ENCODE data around the gene HSPBAP1. TPM values are rescaled to one million over a fixed set of nuclear protein-coding genes. Genes with fewer than 3 reads are reported as not detected.

The HSPBAP1 gene
- total and polyA plus RNA-seq, 7 donors, result 4.8 to 24.7 (median 17.6) TPM

DNA sequence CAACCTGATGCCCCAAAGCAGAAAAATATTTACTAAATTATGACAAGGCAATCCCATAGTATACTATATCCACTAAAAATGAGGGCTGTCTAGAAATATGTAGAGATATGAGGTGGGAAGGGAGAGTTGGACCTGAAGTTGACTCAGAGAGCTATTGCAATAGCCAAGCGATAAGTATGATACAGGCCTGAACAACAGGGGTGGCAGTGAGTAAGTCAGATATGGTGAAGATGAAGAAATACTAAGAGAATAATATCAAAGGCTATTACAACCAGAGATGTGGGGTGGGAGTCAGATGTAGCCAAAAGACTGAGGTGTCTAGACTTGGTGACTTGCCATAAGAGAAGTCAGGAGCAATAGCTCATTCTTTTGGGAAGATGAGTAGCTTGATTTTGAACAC, 9.2 kb downstream of the HSPBAP1 start:
- Histone ChIP-seq H3K4me3 (no peak overlapping the region), H3K27ac (peak overlapping the region; percentile 68), H3K4me1 (peaks cover 40% of the 10 kb centered on the region), H3K36me3 (ENCODE audit: insufficient read depth in 1 of 2, low read depth in 1 of 2) (peaks cover 0 to 11% of the 10 kb centered on the region in 2 donors), H3K9me3 (no peaks in the 10 kb centered on the region), H3K27me3 (ENCODE audit: insufficient read depth in 3 of 3, low read length in 2 of 3) (no peaks in the 10 kb centered on the region)
- TF ChIP-seq, protein P1, sequence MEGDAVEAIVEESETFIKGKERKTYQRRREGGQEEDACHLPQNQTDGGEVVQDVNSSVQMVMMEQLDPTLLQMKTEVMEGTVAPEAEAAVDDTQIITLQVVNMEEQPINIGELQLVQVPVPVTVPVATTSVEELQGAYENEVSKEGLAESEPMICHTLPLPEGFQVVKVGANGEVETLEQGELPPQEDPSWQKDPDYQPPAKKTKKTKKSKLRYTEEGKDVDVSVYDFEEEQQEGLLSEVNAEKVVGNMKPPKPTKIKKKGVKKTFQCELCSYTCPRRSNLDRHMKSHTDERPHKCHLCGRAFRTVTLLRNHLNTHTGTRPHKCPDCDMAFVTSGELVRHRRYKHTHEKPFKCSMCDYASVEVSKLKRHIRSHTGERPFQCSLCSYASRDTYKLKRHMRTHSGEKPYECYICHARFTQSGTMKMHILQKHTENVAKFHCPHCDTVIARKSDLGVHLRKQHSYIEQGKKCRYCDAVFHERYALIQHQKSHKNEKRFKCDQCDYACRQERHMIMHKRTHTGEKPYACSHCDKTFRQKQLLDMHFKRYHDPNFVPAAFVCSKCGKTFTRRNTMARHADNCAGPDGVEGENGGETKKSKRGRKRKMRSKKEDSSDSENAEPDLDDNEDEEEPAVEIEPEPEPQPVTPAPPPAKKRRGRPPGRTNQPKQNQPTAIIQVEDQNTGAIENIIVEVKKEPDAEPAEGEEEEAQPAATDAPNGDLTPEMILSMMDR (IDR thresholded peaks at IDR 0.05), result no peak
- DNase-seq, result no peak
- intact Hi-C loops (cut with DNase I), result no loop called here
- ATAC-seq, result peak; percentile 41 to 75 (median 55)
- WGBS, 3 donors, result 80 to 99% (median 97%) methylated on average over 1 of the region's 1 CpG

- WGBS, 3 donors, result 42 to 62% (median 45%) methylated on average over 1 of the region's 1 CpG
Observed at GRCh38 chr3:122782804-122783203, 10.8 kb downstream of the HSPBAP1 start.

GRCh38 chr3:122777563-122777962, 16.1 kb downstream of the HSPBAP1 start:
- no peaks in the 10 kb centered on the region for H3K27me3 ChIP-seq (ENCODE audit: insufficient read depth in 3 of 3, low read length in 2 of 3)
- H3K27ac ChIP-seq, result peak overlapping the region; percentile 84
- peaks cover 30% of the 10 kb centered on the region for H3K4me1 ChIP-seq
- DNase-seq (no peak), ATAC-seq (peak in 1 of 4 donors; percentile 16)
- intact Hi-C loops (cut with DNase I), result no loop called here
- 44 to 62% (median 60%) methylated on average over 3 of the region's 3 CpGs for WGBS, 3 donors
- peaks cover 2 to 6% of the 10 kb centered on the region in 2 donors for H3K36me3 ChIP-seq (ENCODE audit: insufficient read depth in 1 of 2, low read depth in 1 of 2)
- H3K9me3 ChIP-seq, result no peaks in the 10 kb centered on the region
- TF ChIP-seq, protein P1 (IDR thresholded peaks at IDR 0.05), result no peak
- peak overlapping the region; percentile 42 for H3K4me3 ChIP-seq

More at GRCh38 chr3:122782804-122783203, 10.8 kb downstream of the HSPBAP1 start:
- ATAC-seq, result peak; percentile 21 to 85 (median 51)
- H3K27ac ChIP-seq, result peak overlapping the region; percentile 68
- peaks cover 0 to 11% of the 10 kb centered on the region in 2 donors for H3K36me3 ChIP-seq (ENCODE audit: insufficient read depth in 1 of 2, low read depth in 1 of 2)
- peaks cover 42% of the 10 kb centered on the region for H3K4me1 ChIP-seq
- intact Hi-C loops (cut with DNase I), result no loop called here
- H3K9me3 ChIP-seq, result no peaks in the 10 kb centered on the region
- no peaks in the 10 kb centered on the region for H3K27me3 ChIP-seq (ENCODE audit: insufficient read depth in 3 of 3, low read length in 2 of 3)
- TF ChIP-seq, protein P1 (IDR thresholded peaks at IDR 0.05), result no peak
- DNase-seq, result no peak
- H3K4me3 ChIP-seq, result no peak overlapping the region

DNA sequence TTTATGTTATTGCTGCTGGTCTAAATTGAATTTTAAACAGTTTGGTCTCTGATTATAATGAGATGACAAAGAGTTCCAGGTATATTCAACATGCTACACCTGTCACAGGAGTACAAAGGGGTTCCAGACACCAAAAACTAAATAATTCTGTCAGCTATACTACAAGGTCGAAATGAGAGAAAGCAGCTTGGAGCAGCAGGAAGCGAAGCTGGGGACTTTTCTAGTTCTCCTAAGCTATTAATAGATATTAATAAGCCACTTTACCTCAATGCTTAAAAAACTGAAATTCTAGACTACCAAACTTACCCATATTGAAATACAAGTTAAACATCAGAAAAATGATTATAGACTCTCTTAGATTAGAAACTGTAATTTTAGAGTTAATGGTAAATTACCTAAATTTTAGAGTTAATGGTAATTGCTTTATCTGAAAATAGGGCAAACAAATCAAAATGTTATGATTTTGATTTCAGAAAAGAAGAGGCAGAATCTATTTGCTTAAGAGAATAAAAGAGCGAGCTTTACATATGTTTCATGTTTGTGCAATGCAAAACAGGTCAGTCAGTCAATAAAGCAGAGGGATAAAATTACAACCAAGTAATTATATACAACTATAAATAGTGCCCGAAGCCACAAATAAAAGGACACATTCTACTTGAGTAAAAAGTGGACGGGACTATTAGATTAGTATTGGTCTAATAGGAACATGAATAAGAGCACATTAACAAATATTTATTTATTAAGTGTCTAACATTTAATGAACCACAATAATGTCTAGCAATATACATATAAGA, 16.8 kb downstream of the HSPBAP1 start:
- intact Hi-C loops (cut with DNase I), result no loop called here
- Histone ChIP-seq H3K4me1 (peaks cover 33% of the 10 kb centered on the region), H3K4me3 (peak overlapping the region; percentile 42), H3K36me3 (ENCODE audit: insufficient read depth in 1 of 2, low read depth in 1 of 2) (peaks cover 2 to 6% of the 10 kb centered on the region in 2 donors), H3K9me3 (no peaks in the 10 kb centered on the region), H3K27me3 (ENCODE audit: insufficient read depth in 3 of 3, low read length in 2 of 3) (no peaks in the 10 kb centered on the region), H3K27ac (peak overlapping the region; percentile 84)
- ATAC-seq (peak; percentile 66 to 85 (median 80)), DNase-seq (no peak)
- TF ChIP-seq, protein P1 (IDR thresholded peaks at IDR 0.05), result no peak
- 21 to 35% (median 22%) methylated on average over 5 of the region's 5 CpGs for WGBS, 3 donors

Measured in psoas muscle (tissue), 8 donors.